Hematopoietic multipotent progenitor cell (in vitro differentiated cells): ENCODE data around the gene HIP1. TPM values are rescaled to one million over a fixed set of nuclear protein-coding genes. Genes with fewer than 3 reads are reported as not detected.
"Not testable (repeated sequence)": the region's sequence is repeated elsewhere in the genome, so short reads cannot be mapped to it uniquely, and the experiment has no call there.

Experiments
- DNase-seq, 3 donors: peaks; one replicate each; pipeline ENCODE4 v3.0.0-alpha.2; 2011 to 2015; ENCODE audit warnings: low read depth in 2 of 3, low spot score in 2 of 3
- total RNA-seq: library from RNA; depleted of rRNA; stranded (reverse); fragments of >200 nt; gene quantifications from one replicate; pipeline ENCODE4 v1.2.3, GENCODE V29; 2012

The HIP1 gene
- total RNA-seq, 1 donor: 19.4 TPM

DNA sequence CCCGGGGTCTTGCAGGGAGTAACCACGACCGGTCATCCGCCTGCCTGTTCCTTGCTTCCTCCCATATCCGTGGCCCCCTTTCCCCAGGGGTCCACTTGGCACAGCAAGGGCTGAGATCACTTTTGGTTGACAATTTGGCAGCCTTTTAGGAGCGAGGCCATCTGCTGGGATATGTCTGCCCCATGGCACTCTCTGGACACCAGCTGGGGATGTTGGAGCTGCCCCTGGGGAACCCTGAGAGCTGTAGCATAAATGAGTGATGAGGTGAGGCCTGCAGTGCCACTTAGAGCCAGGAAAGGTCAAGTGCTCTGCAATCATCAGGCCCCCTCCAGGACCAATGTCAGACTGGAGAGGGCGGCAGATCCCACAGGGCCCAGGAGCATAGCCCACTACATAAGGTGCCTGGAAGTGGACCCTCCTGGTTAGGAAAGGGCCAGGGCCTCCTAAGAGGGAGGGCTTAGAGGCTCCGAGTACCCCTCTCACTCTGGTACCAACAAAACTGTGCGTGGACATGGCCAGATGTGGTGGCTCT lies 92.1 kb downstream of the HIP1 start:
- no peak for DNase-seq

DNA sequence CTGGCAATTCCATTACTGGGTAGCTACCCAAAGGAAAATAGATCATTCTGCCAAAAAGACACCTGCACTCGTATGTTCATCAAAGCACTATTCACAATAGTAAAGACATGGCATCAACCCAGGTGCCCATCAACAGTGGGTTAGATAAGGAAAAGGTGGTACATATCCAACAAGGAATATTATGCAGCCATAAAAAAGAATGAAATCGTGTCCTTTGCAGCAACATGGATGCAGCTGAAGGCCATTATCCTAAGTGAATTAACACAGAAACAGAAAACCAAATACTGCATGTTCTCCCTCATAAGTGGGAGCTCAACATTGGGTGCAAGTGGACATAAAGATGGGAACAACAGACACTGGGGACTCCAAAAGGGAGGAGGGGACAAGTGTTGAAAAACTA lies 93.2 kb downstream of the HIP1 start:
- DNase-seq: no peak

DNA sequence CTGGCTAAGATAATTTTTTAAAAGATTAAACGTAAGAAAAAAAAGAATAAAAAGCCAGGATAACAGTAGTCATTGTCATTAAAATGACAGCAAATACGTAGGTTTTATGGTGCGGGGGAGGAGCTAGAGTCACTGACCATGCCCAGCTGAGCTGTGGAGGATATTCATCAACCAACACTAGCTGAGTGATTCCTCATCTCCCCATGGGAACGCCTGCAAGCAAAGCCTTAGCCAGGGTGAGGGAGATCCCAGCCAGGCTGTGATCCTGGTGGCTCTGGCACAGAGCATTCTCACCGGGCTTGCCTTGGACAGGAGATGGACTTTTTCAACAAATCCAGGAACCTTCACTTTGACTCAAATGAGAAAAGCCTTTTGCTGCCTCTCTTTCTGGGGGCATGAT lies 94.2 kb downstream of the HIP1 start:
- no peak for DNase-seq

- peak in 2 of 3 donors; percentile 70 to 86 for DNase-seq
Observed at GRCh38 chr7:75642810-75643486, 95.8 kb downstream of the HIP1 start.

- no peak for DNase-seq
Observed at GRCh38 chr7:75640201-75640600, 98.5 kb downstream of the HIP1 start.

- DNase-seq: no peak
Observed at GRCh38 chr7:75639886-75640190, 98.9 kb downstream of the HIP1 start.

GRCh38 chr7:75639071-75639885 lies 99.5 kb downstream of the HIP1 start:
- DNase-seq: peak in 1 of 3 donors; percentile 28

GRCh38 chr7:75638594-75639070 lies 100.1 kb downstream of the HIP1 start:
- DNase-seq: no peak

- DNase-seq: no peak
Observed at GRCh38 chr7:75637854-75638593, 100.7 kb downstream of the HIP1 start.

DNA sequence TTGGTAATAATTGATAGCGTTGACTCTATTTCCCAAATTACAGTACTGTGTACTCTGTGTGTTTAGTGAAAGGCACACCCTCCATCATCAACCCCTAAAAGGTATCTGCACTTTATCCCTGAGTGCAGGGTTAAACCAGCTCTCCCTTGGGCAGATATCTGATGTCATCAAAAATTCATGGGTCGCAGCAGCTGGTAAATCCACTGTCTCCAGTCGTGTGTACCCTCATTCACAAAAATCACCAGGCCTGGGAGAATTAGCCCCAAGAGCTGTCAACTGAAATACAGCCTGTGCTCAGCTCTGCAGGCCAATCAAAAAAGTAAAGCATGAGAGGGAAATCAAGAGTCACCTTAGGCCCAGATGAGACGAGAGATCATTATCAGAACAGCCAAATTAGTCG lies 103.7 kb downstream of the HIP1 start:
- no peak for DNase-seq

DNA sequence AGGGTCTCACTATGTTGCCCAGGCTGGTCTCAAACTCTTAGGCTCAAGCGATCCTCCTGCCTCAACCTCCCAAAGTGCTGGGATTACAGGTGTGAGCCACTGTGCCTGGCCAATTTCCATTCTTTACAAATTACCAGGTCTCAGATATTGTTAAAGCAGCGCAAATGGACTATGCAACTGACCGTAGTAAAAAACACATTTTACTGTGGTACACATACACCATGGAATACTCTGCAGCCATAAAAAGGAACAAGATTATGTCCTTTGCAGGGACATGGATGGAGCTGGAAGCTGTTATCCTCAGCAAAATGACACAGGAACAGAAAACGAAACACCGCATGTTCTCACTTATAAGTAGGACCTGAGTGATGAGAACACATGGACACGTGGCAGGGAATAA lies 106.2 kb downstream of the HIP1 start:
- DNase-seq: not testable (repeated sequence)

GRCh38 chr7:75631711-75632110 lies 107.0 kb downstream of the HIP1 start:
- DNase-seq: peak in 1 of 3 donors; percentile 28

GRCh38 chr7:75630549-75630948 lies 108.2 kb downstream of the HIP1 start:
- no peak for DNase-seq

DNA sequence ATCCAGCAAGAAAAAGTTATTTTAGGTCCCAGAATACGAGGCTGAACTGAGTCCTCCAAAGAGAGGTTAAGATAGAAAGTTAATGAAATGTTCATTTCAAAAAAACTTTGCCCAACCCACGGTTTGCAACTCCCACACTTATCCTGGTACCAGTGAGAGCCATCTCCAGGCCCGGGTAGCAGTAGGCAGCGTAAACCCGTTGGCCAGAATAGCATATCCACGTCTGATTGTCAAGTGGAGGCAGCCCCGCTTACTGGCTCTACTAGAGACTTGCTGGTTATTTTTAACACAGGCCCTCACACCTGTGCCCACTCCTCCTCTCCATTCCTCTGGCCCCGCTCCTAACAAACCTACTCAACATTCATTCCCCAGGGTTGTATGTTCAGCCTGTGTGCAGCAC lies 109.7 kb downstream of the HIP1 start:
- no peak for DNase-seq

- no peak for DNase-seq
Observed at GRCh38 chr7:75628055-75628454, 110.7 kb downstream of the HIP1 start.

DNA sequence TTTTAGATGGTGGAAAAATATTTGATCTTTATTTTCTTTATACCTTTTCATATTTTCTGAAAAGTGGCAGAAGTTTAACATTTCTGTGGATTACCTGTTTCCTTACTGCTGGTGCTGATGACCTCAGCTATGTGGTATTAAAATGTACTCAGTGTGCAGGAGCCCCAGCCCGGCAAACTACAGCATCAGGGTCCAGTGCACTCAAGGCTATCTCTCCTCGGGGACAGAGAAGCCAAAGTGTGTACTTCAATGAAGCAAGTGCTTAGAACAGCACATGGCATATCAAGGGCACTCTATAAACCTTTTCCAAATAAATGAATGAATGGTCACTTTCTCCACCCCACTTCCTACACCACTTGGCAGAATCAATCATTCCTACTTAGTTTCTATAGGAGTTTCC lies 111.8 kb downstream of the HIP1 start:
- DNase-seq: no peak

- DNase-seq: no peak
Observed at GRCh38 chr7:75625868-75626267, 112.9 kb downstream of the HIP1 start.

DNA sequence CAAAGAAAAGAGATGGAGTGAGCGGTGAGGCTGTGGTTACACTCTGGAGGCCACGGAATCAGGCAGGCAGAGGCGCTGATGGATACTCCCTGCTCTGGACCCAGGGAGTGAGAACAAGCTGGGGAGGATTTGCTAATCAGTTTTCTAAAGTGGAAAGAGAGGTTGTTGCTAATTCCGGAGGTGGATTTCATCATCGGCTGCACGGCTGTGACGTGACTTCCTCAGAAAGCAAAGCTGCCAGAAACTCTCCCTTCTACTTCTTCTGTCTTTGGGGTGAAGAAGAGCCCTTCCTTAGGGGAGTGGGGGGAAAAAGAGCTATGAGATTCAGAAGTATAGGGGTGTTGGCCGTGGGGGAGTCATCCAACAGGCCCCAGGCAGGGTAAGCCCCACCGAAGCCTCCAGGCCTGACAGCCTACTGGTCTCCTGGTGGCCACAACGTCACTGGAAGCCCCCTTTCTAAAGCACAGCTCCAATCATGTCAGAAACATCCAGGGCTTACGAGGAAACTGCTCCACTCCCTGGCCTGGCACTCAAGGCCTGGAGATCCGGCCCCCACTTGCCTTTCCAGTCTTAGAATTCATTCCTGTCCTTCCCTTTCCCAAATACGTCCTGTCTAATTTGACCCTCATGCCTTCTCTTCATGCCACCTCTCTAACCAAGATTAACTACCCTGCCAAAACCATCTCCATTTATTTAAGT lies 114.5 kb downstream of the HIP1 start:
- DNase-seq: peak in 2 of 3 donors; percentile 56 to 67

GRCh38 chr7:75623390-75624133 lies 115.2 kb downstream of the HIP1 start:
- no peak for DNase-seq

- DNase-seq: no peak
Observed at GRCh38 chr7:75621124-75621523, 117.6 kb downstream of the HIP1 start.
